Inflammatory macrophage treated with lipopolysaccharide for 4 hours (primary cell): Measurements from ENCODE around the gene SLC25A31.

Experiments
- DNase-seq: peaks from one replicate; pipeline ENCODE4 v3.0.0-alpha.2; 2020

Gene SLC25A31

DNA sequence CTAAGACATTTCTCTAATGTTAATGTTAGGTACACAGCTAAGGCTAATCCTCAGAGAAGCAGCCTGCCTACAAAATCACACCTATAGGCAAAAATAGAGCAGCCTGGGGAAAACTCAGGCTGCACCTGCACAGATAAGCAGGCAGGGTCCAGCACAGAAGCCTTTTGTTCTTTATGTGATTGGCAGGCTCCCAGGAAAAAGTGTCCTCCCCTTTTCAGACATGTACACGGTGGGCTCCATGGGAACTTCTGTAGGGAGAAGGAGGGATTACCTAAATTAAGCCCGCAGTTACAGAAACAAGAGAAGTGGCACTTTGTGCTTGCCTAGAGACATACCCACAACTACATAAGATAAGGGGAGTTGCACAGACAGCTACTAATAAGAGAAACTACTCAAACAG, 47.9 kb downstream of the SLC25A31 start:
- DNase-seq = no peak

GRCh38 chr4:127780598-127780997, 50.4 kb downstream of the SLC25A31 start:
- DNase-seq = no peak

GRCh38 chr4:127781300-127782024, 51.3 kb downstream of the SLC25A31 start:
- DNase-seq = peak; percentile 13

- DNase-seq = peak; percentile 79
These were observed 51.8 kb downstream of the SLC25A31 start for GRCh38 chr4:127782025-127782274.

DNA sequence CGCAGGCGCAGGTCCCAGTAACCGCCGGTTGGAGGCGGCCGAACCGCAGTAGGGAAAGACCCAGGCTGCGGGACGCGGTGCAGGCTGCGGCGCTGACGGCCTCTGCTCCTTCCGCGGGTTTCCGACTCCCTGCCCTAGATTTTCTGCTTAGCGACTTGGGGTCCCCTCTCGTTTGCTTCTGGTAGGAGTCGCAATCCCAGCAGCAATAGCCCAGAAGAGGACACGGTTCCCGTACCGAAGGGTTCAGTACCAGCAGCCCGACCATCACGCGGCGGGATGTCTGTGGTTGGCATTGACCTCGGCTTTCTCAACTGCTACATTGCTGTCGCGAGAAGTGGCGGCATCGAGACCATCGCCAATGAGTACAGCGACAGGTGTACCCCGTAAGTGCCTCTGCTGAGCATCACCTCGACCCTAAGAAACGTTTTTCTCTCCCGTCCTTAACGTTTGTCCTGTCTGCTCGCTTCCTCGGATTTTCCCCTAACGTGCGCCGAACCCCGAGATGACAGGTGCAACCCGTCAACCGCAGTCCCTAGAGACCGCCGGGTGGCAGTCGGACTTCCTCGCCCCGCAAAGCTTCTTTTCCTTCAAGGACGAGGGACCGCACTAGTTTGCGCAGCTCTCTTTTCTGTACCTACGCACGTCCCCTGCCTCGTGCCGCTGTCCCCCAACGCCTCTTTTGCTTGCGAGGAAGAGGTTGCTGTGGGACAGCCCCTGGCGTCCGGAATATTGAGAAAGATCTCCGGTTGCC, 52.2 kb downstream of the SLC25A31 start, which contains the start of gene HSPA4L:
Gene HSPA4L (plus strand): TSS at position 48 of the 751 bp plus-strand sequence. CDS start 229 bp downstream, at position 277.
- DNase-seq = peak; percentile 48

GRCh38 chr4:127783026-127783769, 53.0 kb downstream of the SLC25A31 start:
- DNase-seq = no peak

DNA sequence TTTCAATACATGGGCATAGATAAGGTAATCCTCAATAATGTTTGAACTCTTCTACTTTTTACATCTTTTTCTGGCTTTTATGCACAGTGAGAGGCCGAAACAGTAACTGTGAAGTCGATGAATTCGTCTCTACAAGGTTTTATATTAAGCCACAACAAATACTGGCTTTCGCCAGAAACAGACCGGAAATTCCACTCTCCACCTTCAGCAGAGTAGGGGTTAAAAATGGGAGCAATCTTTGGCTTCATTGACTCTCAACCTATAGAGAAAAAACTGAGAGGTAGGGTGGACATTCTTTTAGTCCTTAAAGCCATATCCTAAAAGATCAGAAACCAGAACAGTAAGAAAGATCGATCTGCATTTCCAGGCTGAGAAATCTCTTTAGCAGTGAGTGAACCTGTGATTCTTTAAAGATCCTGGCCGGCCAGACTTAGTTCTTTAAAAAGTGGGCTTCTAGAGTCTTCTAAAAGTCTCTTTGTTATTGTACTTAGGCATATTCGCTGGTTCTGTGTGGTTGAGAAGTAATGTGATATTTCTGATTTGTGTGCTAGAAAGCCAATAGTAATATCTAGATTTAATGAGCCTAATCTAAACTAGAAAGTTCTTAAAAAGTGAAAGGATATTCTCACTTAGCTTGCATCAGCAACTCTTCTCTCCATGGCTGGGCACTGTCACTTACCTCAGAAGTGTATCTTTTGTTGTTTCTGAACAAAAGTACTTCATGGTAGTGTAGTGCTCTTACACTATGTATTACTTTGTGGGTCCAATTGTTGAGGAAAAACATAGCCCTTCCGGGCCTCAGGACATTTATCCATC, 54.0 kb downstream of the SLC25A31 start:
- DNase-seq = no peak

DNA sequence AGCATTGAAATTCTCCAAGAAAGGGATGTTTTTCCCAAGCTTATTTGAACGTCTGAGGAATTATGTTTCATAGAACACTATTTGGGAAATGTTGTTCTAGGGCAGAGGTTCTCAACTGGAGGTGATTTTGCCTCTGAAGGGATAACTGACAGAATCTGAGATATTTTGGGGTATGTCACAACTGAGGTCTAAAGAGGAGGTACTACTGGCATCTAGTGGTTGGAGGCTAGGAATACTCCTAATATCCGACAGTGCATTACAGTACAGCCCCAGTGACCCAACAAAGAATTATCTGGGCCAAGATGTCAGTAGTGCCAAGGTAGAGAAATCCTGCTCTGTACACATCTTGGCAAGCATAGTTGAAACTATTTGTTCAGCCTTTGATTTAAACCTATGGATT, 58.3 kb downstream of the SLC25A31 start:
- peak; percentile 10 for DNase-seq

DNA sequence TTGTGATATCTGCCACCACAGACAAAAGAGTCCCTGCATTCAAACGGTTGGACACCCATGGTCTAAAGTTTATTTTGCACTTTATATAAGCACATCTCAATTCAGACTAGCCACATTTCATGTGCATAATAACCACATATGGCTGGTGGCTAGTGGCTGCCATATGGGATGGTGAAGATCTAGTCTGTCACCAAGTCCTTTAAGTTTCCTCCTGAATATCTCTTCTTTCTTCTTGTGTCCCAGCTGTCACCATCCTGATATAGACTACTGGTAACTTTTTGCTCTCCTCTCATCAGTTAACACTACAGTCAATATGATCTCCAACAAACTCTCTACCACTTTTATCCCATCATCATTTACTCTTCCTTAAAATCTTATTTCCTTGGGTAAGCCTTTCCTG, 61.2 kb downstream of the SLC25A31 start:
- no peak for DNase-seq

DNA sequence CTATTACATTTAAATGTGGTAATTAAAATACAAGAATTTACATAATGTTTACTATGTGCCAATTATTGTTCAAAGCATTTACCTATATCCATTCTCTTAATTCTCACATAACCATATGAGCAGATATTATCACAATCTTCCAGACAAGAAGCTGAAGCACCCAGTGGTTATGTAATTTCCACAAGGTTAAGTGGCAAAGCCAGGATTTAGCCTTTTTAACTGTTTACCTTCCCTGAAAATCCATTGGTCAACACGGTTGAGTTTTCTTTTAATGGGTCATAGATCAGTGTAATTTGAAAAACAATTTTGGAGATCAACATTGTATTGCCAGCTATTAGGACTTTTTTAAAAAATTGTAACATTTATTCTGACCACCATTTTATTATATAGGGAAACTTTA, 63.3 kb downstream of the SLC25A31 start:
- no peak for DNase-seq

- DNase-seq = no peak
These were observed 69.5 kb downstream of the SLC25A31 start for GRCh38 chr4:127799711-127800110.

DNA sequence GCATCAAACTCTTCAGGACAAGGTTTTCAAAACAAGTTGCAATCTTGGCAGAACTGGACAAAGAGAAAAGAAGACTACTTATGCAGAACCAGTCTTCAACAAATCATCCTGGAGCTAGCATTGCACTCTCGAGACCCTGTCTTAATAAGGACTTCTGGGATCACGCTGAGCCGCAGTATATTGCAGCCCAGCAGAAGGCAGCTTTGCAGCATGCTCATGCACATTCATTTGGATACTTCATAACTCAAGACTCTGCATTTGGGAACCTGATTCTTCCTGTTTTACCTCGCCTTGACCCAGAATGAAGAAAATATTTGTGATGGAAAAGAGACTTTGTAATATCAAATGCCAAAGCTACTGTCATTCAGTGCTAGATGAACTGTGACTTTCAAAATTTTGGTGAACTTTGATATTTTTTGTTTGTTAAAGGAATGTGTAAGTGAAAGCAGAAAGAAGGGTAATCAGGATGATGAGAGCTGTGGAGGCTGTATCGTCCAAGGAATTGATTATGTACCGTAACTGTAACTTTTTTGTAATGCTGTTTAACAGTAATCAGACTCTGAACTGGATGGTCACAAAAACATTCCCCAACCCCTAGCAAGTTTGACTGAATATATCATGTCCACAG, 79.1 kb downstream of the SLC25A31 start:
- no peak for DNase-seq

- DNase-seq = no peak
These were observed 80.4 kb downstream of the SLC25A31 start for GRCh38 chr4:127810551-127810950.

DNA sequence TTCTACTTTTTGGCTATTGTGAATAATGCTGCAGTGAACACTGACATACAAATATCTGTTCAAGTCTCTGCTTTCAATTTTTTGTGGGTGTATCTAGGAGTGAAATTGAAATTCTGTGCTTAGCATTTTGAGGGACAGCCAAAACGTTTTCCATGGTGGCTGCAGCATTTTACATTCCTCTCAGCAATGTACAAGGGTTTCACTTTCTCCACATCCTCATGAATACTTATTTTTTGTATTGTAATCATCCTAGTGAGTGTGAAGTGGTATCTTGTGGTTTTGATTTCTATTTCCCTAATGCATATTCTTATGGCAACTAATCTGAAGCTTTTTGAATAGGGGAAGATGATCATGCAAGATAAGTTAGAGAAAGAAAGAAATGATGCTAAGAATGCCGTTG, 92.2 kb downstream of the SLC25A31 start:
- DNase-seq = no peak
